ENCODE results near the gene DAAM2.

DNA sequence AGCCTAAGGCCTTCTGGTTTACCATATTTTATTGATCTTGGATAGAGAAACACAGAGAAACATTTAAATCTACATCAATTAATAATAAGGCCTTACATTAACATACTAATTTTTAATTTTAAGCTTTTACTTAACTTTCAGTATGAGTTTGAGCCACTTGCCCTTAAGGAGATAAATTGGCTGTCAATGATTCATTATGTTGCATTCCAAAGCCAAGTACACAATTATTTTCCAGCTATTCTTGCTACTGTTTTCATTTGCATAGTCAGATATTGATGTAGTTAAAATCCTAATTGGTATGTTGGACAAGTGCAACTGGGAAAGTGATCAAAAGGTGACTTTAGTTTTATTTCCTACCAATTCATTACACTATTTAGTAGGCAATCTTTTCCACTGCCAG, 83.9 kb downstream of the DAAM2 start:
- no peak for TF ChIP-seq EZH2phosphoT487 (IDR thresholded peaks at IDR 0.05; ENCODE audit: insufficient read depth, low read depth)
- TF ChIP-seq EZH2 (IDR thresholded peaks at IDR 0.05; ENCODE audit: insufficient read depth, poor library complexity, severe bottlenecking) = no peak

Measured in GM23248 (cell line).